Fibroblast of villous mesenchyme (primary cell): ENCODE results near the gene ABCG2. TPM values are rescaled to one million over a fixed set of nuclear protein-coding genes. Genes with fewer than 3 reads are reported as not detected.
"Not testable (repeated sequence)": the region's sequence is repeated elsewhere in the genome, so short reads cannot be mapped to it uniquely, and the experiment has no call there.

Source experiments
- DNase-seq: peaks from one replicate; pipeline ENCODE4 v3.0.0-alpha.2; 2010; ENCODE audit warnings: low read depth
- H3K4me3 ChIP-seq: 2 replicates; pipeline ENCODE4 v1.5.1; 2011; ENCODE audit warnings: low read depth, mild to moderate bottlenecking, low read length
- total RNA-seq: library from RNA; depleted of rRNA; stranded (reverse); fragments of >200 nt; gene quantifications from 2 replicates; pipeline ENCODE4 v1.2.3, GENCODE V29; 2012
- TF ChIP-seq, protein P1 (sequence below): IDR thresholded peaks from 2 replicates; pipeline ENCODE4 v1.5.1; 2012; ENCODE audit warnings: low read depth, mild to moderate bottlenecking, low read length; ENCODE audit not compliant: insufficient read depth

ABCG2 gene
- total RNA-seq, 1 donor, result 2.2 TPM

GRCh38 chr4:88130544-88131305 is 27.7 kb downstream of the ABCG2 start:
- TF ChIP-seq, protein P1, sequence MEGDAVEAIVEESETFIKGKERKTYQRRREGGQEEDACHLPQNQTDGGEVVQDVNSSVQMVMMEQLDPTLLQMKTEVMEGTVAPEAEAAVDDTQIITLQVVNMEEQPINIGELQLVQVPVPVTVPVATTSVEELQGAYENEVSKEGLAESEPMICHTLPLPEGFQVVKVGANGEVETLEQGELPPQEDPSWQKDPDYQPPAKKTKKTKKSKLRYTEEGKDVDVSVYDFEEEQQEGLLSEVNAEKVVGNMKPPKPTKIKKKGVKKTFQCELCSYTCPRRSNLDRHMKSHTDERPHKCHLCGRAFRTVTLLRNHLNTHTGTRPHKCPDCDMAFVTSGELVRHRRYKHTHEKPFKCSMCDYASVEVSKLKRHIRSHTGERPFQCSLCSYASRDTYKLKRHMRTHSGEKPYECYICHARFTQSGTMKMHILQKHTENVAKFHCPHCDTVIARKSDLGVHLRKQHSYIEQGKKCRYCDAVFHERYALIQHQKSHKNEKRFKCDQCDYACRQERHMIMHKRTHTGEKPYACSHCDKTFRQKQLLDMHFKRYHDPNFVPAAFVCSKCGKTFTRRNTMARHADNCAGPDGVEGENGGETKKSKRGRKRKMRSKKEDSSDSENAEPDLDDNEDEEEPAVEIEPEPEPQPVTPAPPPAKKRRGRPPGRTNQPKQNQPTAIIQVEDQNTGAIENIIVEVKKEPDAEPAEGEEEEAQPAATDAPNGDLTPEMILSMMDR, result no peak
- H3K4me3 ChIP-seq, result no peak overlapping the region
- DNase-seq, result no peak

DNA sequence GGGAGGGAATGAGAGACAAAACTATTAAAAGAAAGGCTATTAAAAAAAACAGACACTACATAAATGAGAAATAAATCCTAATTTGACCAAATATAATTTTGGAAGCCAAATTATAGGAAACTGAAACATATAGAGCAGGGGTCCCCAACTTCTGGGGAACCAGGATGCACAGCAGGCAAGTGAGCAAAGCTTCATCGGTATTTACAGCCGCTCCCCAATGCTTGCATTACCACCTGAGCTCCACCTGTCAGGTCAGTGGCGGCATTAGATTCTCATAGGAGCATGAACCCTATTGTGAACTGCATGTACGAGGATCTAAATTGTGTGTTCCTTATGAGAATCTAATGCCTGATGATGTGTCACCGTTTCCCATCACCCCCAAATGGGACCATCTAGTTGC is 28.4 kb downstream of the ABCG2 start:
- TF ChIP-seq, protein P1, result no peak
- no peak overlapping the region for H3K4me3 ChIP-seq
- no peak for DNase-seq

- not testable (repeated sequence) for H3K4me3 ChIP-seq, DNase-seq
Measured at GRCh38 chr4:88122260-88122659, 36.2 kb downstream of the ABCG2 start.

DNA sequence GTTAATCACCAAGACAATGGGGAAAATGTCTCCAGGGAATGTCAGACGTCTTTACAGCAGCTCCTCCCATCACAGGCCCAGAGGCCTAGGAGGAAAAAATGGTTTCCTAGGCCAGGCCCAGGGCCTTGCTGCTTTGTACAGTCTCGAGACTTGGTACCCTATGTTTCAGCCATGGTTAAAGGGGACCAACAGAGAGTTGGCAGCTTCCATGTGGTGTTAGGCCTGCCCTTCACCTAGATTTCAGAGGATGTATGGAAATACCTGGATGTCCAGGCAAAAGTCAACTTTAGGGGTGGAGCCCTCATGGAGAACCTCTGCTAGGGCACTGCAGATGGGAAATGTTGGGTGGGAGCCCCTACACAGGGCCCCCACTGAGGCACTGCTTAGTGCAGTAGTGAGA is 38.5 kb downstream of the ABCG2 start:
- H3K4me3 ChIP-seq, result no peak overlapping the region
- no peak for DNase-seq
- TF ChIP-seq, protein P1, result no peak

- H3K4me3 ChIP-seq, result no peak overlapping the region
- TF ChIP-seq, protein P1, result no peak
- DNase-seq, result no peak
Measured at GRCh38 chr4:88115587-88115986, 42.9 kb downstream of the ABCG2 start.

- TF ChIP-seq, protein P1, result no peak
- no peak overlapping the region for H3K4me3 ChIP-seq
- DNase-seq, result no peak
Measured at GRCh38 chr4:88112856-88113255, 45.6 kb downstream of the ABCG2 start.

GRCh38 chr4:88110826-88111225 is 47.6 kb downstream of the ABCG2 start:
- TF ChIP-seq, protein P1, result no peak
- DNase-seq, result no peak
- H3K4me3 ChIP-seq, result no peak overlapping the region
